Liver (tissue), 9 donors: ENCODE measurements around the gene FBXO28. TPM values are rescaled to one million over a fixed set of nuclear protein-coding genes. Genes with fewer than 3 reads are reported as not detected.
"Not testable (repeated sequence)": the region's sequence is repeated elsewhere in the genome, so short reads cannot be mapped to it uniquely, and the experiment has no call there.

Source experiments
- DNase-seq: peaks from one replicate; pipeline ENCODE4 v3.0.0-alpha.2; 2017; ENCODE audit warnings: low spot score
- H3K27ac ChIP-seq, 2 donors: one replicate each; pipeline ENCODE4 v1.7.0; 2013; ENCODE audit warnings: inconsistent platforms in 2 of 2, low read length in 2 of 2, control low read depth in 1 of 2, low read depth in 1 of 2, mild to moderate bottlenecking in 1 of 2
- H3K27me3 ChIP-seq, 4 donors: one replicate each; pipeline versions ENCODE4 v1.6.1 to v1.7.0; 2013; ENCODE audit warnings: low read length in 3 of 4, inconsistent platforms in 1 of 4, mild to moderate bottlenecking in 1 of 4, moderate library complexity in 1 of 4; ENCODE audit not compliant: control insufficient read depth in 4 of 4, insufficient read depth in 4 of 4
- H3K36me3 ChIP-seq, 4 donors: one replicate each; pipeline versions ENCODE4 v1.6.1 to v1.7.0; 2013; ENCODE audit warnings: low read length in 3 of 4, mild to moderate bottlenecking in 3 of 4, low read depth in 1 of 4, moderate library complexity in 1 of 4; ENCODE audit not compliant: control insufficient read depth in 4 of 4, insufficient read depth in 3 of 4
- H3K4me1 ChIP-seq, 4 donors: one replicate each; pipeline versions ENCODE4 v1.6.1 to v1.7.0; 2013; ENCODE audit warnings: low read length in 3 of 4, mild to moderate bottlenecking in 3 of 4, moderate library complexity in 1 of 4; ENCODE audit not compliant: control insufficient read depth in 4 of 4, insufficient read depth in 4 of 4
- H3K4me3 ChIP-seq, 3 donors: one replicate each; pipeline versions ENCODE4 v1.6.1 to v1.7.0; 2013; ENCODE audit warnings: low read length in 3 of 3, control low read depth in 1 of 3, low read depth in 1 of 3, mild to moderate bottlenecking in 1 of 3
- H3K9ac ChIP-seq, 2 donors: one replicate each; pipeline ENCODE4 v1.7.0; 2013; ENCODE audit warnings: low read length in 2 of 2, mild to moderate bottlenecking in 2 of 2, moderate library complexity in 2 of 2, control low read depth in 1 of 2, low read depth in 1 of 2
- H3K9me3 ChIP-seq, 4 donors: one replicate each; pipeline versions ENCODE4 v1.6.1 to v1.7.0; 2013; ENCODE audit warnings: low read length in 3 of 4; ENCODE audit not compliant: control insufficient read depth in 4 of 4
- EGR1 ChIP-seq, 2 donors: IDR thresholded peaks; 2 replicates each; pipeline ENCODE4 v1.6.1; 2016 to 2018; ENCODE audit warnings: antibody characterized with exemption in 2 of 2, low read depth in 2 of 2
- FOXA1 ChIP-seq: IDR thresholded peaks from 2 replicates; pipeline ENCODE4 v1.6.1; 2016; ENCODE audit warnings: antibody characterized with exemption
- FOXA2 ChIP-seq: IDR thresholded peaks from 2 replicates; pipeline ENCODE4 v1.6.1; 2016; ENCODE audit warnings: antibody characterized with exemption
- GABPA ChIP-seq, 2 donors: IDR thresholded peaks in 1 of 2; conservative IDR thresholded peaks in 1 of 2; 2 replicates each; pipeline ENCODE4 v1.6.1; 2016; ENCODE audit warnings: antibody characterized with exemption in 2 of 2, mild to moderate bottlenecking in 1 of 2, moderate library complexity in 1 of 2
- HNF4A ChIP-seq, 2 donors: conservative IDR thresholded peaks; 2 replicates each; pipeline ENCODE4 v1.6.1; 2016; ENCODE audit warnings: antibody characterized with exemption in 2 of 2, mild to moderate bottlenecking in 2 of 2
- HNF4G ChIP-seq: IDR thresholded peaks from 2 replicates; pipeline ENCODE4 v1.6.1; 2016; ENCODE audit warnings: antibody characterized with exemption
- NR2F2 ChIP-seq: IDR thresholded peaks from 2 replicates; pipeline ENCODE4 v1.6.1; 2016; ENCODE audit warnings: antibody characterized with exemption
- RAD21 ChIP-seq, 2 donors: IDR thresholded peaks; 2 replicates each; pipeline ENCODE4 v1.6.1; 2016; ENCODE audit warnings: antibody characterized with exemption in 2 of 2, mild to moderate bottlenecking in 2 of 2
- RXRA ChIP-seq, 2 donors: IDR thresholded peaks; 2 replicates each; pipeline ENCODE4 v1.6.1; 2017 to 2018; ENCODE audit warnings: antibody characterized with exemption in 2 of 2, mild to moderate bottlenecking in 1 of 2
- SP1 ChIP-seq: IDR thresholded peaks from 2 replicates; pipeline ENCODE4 v1.6.1; 2018; ENCODE audit warnings: antibody characterized with exemption, mild to moderate bottlenecking
- TAF1 ChIP-seq: conservative IDR thresholded peaks from 2 replicates; pipeline ENCODE4 v1.6.1; 2016; ENCODE audit warnings: antibody characterized with exemption, mild to moderate bottlenecking
- YY1 ChIP-seq: IDR thresholded peaks from 2 replicates; pipeline ENCODE4 v1.6.1; 2016; ENCODE audit warnings: antibody characterized with exemption, mild to moderate bottlenecking
- WGBS: extraction: QIAGEN DNeasy Blood & Tissue Kit; methylation state at CpG from one replicate; pipeline ENCODE4 v1.1.7; 2013; 5-methylcytosine and 5-hydroxymethylcytosine counted together
- polyA plus RNA-seq, 2 donors: library from polyadenylated mRNA; stranded (reverse) in 1 of 2; unstranded in 1 of 2; fragments of 200-250 nt in 1 of 2; fragments of >200 nt in 1 of 2; fragmentation: Nextera tagmentation in 1 of 2; extraction: Ambion mirVana in 1 of 2; gene quantifications; one replicate each; pipeline versions ENCODE4 v1.2.1 to v1.2.3, GENCODE V29; 2013 to 2015
- total RNA-seq, 2 donors: library from RNA; depleted of rRNA; stranded (reverse); fragments of >200 nt; gene quantifications; one replicate each; pipeline ENCODE4 v1.2.3, GENCODE V29; 2014
- TF ChIP-seq, protein P1 (sequence below): IDR thresholded peaks from 2 replicates; pipeline ENCODE4 v1.6.1; 2016; ENCODE audit warnings: antibody characterized with exemption
- TF ChIP-seq, protein P2 (sequence below): IDR thresholded peaks from 2 replicates; pipeline ENCODE4 v1.6.1; 2016; ENCODE audit warnings: antibody characterized with exemption
- TF ChIP-seq, protein P3 (sequence below): fragments of 150-350 bp; IDR thresholded peaks from 2 replicates; pipeline ENCODE4 v1.5.1; 2017; ENCODE audit warnings: improper control_type of control experiment, low read depth, low read length; ENCODE audit not compliant: missing input control
- TF ChIP-seq, protein P4 (sequence below): IDR thresholded peaks from 2 replicates; pipeline ENCODE4 v1.6.1; 2016; ENCODE audit warnings: antibody characterized with exemption, mild to moderate bottlenecking
- TF ChIP-seq, protein P5 (sequence below): IDR thresholded peaks from 2 replicates; pipeline ENCODE4 v1.6.1; 2016; ENCODE audit warnings: antibody characterized with exemption
- donor health status: healthy.
- donor health status: healthy.
- donor health status: healthy.
- donor health status: healthy.
- donor health status: healthy.

The FBXO28 gene
- total and polyA plus RNA-seq, 4 donors: 6.7 to 23.1 (median 13.1) TPM

- no peak for TF ChIP-seq FOXA1
- TF ChIP-seq HNF4G: no peak
- no peak for TF ChIP-seq RAD21 (IDR thresholded peaks at IDR 0.05)
These were observed 44.8 kb upstream of the FBXO28 start (continued) for GRCh38 chr1:224069138-224069537.

GRCh38 chr1:224070521-224070920 lies 43.4 kb upstream of the FBXO28 start:
- Histone ChIP-seq H3K36me3 (no peaks in the 10 kb centered on the region), H3K4me1 (no peaks in the 10 kb centered on the region), H3K9me3 (no peaks in the 10 kb centered on the region), H3K9ac (no peak overlapping the region), H3K27ac (no peak overlapping the region), H3K27me3 (no peaks in the 10 kb centered on the region), H3K4me3 (no peak overlapping the region)
- TF ChIP-seq HNF4G (no peak), GABPA (IDR thresholded peaks at IDR 0.05 in 1 of 2, conservative IDR thresholded peaks at IDR 0.05 in 1 of 2) (no peak)
- DNase-seq: no peak
- WGBS: 85% methylated on average over 2 of the region's 2 CpGs

- 88% methylated on average over 3 of the region's 3 CpGs for WGBS
- TF ChIP-seq FOXA2 (no peak), RXRA (IDR thresholded peaks at IDR 0.05) (no peak), EGR1 (IDR thresholded peaks at IDR 0.05; ENCODE audit: low read depth in 2 of 2) (no peak), SP1 (no peak), HNF4A (conservative IDR thresholded peaks at IDR 0.05) (no peak), FOXA1 (no peak), NR2F2 (no peak), RAD21 (IDR thresholded peaks at IDR 0.05) (no peak), GABPA (IDR thresholded peaks at IDR 0.05 in 1 of 2, conservative IDR thresholded peaks at IDR 0.05 in 1 of 2) (no peak), TAF1 (no peak), YY1 (no peak)
- TF ChIP-seq, protein P1, sequence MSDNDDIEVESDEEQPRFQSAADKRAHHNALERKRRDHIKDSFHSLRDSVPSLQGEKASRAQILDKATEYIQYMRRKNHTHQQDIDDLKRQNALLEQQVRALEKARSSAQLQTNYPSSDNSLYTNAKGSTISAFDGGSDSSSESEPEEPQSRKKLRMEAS: no peak
- TF ChIP-seq, protein P2, sequence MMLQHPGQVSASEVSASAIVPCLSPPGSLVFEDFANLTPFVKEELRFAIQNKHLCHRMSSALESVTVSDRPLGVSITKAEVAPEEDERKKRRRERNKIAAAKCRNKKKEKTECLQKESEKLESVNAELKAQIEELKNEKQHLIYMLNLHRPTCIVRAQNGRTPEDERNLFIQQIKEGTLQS: no peak
- TF ChIP-seq, protein P3, sequence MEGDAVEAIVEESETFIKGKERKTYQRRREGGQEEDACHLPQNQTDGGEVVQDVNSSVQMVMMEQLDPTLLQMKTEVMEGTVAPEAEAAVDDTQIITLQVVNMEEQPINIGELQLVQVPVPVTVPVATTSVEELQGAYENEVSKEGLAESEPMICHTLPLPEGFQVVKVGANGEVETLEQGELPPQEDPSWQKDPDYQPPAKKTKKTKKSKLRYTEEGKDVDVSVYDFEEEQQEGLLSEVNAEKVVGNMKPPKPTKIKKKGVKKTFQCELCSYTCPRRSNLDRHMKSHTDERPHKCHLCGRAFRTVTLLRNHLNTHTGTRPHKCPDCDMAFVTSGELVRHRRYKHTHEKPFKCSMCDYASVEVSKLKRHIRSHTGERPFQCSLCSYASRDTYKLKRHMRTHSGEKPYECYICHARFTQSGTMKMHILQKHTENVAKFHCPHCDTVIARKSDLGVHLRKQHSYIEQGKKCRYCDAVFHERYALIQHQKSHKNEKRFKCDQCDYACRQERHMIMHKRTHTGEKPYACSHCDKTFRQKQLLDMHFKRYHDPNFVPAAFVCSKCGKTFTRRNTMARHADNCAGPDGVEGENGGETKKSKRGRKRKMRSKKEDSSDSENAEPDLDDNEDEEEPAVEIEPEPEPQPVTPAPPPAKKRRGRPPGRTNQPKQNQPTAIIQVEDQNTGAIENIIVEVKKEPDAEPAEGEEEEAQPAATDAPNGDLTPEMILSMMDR: no peak
- TF ChIP-seq, protein P4, sequence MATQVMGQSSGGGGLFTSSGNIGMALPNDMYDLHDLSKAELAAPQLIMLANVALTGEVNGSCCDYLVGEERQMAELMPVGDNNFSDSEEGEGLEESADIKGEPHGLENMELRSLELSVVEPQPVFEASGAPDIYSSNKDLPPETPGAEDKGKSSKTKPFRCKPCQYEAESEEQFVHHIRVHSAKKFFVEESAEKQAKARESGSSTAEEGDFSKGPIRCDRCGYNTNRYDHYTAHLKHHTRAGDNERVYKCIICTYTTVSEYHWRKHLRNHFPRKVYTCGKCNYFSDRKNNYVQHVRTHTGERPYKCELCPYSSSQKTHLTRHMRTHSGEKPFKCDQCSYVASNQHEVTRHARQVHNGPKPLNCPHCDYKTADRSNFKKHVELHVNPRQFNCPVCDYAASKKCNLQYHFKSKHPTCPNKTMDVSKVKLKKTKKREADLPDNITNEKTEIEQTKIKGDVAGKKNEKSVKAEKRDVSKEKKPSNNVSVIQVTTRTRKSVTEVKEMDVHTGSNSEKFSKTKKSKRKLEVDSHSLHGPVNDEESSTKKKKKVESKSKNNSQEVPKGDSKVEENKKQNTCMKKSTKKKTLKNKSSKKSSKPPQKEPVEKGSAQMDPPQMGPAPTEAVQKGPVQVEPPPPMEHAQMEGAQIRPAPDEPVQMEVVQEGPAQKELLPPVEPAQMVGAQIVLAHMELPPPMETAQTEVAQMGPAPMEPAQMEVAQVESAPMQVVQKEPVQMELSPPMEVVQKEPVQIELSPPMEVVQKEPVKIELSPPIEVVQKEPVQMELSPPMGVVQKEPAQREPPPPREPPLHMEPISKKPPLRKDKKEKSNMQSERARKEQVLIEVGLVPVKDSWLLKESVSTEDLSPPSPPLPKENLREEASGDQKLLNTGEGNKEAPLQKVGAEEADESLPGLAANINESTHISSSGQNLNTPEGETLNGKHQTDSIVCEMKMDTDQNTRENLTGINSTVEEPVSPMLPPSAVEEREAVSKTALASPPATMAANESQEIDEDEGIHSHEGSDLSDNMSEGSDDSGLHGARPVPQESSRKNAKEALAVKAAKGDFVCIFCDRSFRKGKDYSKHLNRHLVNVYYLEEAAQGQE: no peak
- TF ChIP-seq, protein P5, sequence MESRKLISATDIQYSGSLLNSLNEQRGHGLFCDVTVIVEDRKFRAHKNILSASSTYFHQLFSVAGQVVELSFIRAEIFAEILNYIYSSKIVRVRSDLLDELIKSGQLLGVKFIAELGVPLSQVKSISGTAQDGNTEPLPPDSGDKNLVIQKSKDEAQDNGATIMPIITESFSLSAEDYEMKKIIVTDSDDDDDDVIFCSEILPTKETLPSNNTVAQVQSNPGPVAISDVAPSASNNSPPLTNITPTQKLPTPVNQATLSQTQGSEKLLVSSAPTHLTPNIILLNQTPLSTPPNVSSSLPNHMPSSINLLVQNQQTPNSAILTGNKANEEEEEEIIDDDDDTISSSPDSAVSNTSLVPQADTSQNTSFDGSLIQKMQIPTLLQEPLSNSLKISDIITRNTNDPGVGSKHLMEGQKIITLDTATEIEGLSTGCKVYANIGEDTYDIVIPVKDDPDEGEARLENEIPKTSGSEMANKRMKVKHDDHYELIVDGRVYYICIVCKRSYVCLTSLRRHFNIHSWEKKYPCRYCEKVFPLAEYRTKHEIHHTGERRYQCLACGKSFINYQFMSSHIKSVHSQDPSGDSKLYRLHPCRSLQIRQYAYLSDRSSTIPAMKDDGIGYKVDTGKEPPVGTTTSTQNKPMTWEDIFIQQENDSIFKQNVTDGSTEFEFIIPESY: no peak
- no peak for DNase-seq
- no peaks in the 10 kb centered on the region for H3K9me3 ChIP-seq
- H3K4me3 ChIP-seq: no peak overlapping the region
- H3K27ac ChIP-seq: no peak overlapping the region
- no peaks in the 10 kb centered on the region for H3K27me3 ChIP-seq
- H3K9ac ChIP-seq: no peak overlapping the region
- no peaks in the 10 kb centered on the region for H3K4me1 ChIP-seq
- H3K36me3 ChIP-seq: no peaks in the 10 kb centered on the region
These were observed 37.5 kb upstream of the FBXO28 start for GRCh38 chr1:224076407-224076806.

GRCh38 chr1:224079644-224080043 lies 34.3 kb upstream of the FBXO28 start:
- 66% methylated on average over 9 of the region's 9 CpGs for WGBS
- not testable (repeated sequence) for H3K36me3 ChIP-seq, H3K27ac ChIP-seq, H3K4me3 ChIP-seq, H3K4me1 ChIP-seq, DNase-seq, H3K27me3 ChIP-seq, H3K9me3 ChIP-seq, H3K9ac ChIP-seq
